ENCODE measurements around the gene MMP15.

DNA sequence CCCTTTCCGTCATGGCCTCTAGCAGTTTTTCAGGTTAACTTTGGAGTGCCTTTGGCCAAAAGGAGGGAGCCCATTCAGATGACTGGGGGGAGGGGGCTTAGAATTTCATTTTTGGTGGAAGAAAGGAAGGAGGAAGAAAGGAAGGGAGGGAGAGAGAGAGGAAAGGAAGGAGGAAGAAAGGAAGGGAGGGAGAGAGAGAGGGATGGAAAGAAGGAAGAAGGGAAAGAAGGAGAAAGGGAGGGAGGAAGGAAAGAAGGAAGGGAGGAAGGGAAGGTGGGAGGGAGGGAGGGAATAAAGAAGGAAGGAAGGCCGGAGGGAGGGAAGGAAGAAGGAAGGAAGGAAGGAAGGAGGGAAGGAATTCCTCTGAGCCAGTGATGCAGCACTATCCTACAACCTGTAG, 25.7 kb downstream of the MMP15 start:
- TF ChIP-seq, protein P1, sequence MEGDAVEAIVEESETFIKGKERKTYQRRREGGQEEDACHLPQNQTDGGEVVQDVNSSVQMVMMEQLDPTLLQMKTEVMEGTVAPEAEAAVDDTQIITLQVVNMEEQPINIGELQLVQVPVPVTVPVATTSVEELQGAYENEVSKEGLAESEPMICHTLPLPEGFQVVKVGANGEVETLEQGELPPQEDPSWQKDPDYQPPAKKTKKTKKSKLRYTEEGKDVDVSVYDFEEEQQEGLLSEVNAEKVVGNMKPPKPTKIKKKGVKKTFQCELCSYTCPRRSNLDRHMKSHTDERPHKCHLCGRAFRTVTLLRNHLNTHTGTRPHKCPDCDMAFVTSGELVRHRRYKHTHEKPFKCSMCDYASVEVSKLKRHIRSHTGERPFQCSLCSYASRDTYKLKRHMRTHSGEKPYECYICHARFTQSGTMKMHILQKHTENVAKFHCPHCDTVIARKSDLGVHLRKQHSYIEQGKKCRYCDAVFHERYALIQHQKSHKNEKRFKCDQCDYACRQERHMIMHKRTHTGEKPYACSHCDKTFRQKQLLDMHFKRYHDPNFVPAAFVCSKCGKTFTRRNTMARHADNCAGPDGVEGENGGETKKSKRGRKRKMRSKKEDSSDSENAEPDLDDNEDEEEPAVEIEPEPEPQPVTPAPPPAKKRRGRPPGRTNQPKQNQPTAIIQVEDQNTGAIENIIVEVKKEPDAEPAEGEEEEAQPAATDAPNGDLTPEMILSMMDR (IDR thresholded peaks at IDR 0.05; ENCODE audit: low read depth, low read length): no peak
- no peak for TF ChIP-seq EZH2phosphoT487 (IDR thresholded peaks at IDR 0.05; ENCODE audit: low read depth)
